ENCODE data around the gene MMP23B. TPM values are rescaled to one million over a fixed set of nuclear protein-coding genes. Genes with fewer than 3 reads are reported as not detected.
A peak's percentile ranks its signal among the peaks of the same experiment; 100 is the strongest.

Gene MMP23B
- total RNA-seq, 1 donor from 2014 or later, result 56.0 TPM

- DNase-seq (ENCODE audit: low spot score), result no peak
Measured at GRCh38 chr1:1602968-1603506, 28.9 kb upstream of the MMP23B start.

GRCh38 chr1:1603671-1604373 is 28.2 kb upstream of the MMP23B start:
- no peak for DNase-seq (ENCODE audit: low spot score)

GRCh38 chr1:1604374-1605033 is 27.5 kb upstream of the MMP23B start:
- no peak for DNase-seq (ENCODE audit: low spot score)

- DNase-seq (ENCODE audit: low spot score), result no peak
Measured at GRCh38 chr1:1605034-1605591, 26.9 kb upstream of the MMP23B start.

GRCh38 chr1:1605724-1606123 is 26.2 kb upstream of the MMP23B start:
- DNase-seq (ENCODE audit: low spot score), result no peak

GRCh38 chr1:1606232-1606631 is 25.7 kb upstream of the MMP23B start:
- no peak for DNase-seq (ENCODE audit: low spot score)

- no peak for DNase-seq (ENCODE audit: low spot score)
Measured at GRCh38 chr1:1609822-1610485, 22.0 kb upstream of the MMP23B start.

- DNase-seq (ENCODE audit: low spot score), result no peak
Measured at GRCh38 chr1:1610796-1611195, 21.2 kb upstream of the MMP23B start.

GRCh38 chr1:1612104-1612400 is 19.9 kb upstream of the MMP23B start:
- no peak for DNase-seq (ENCODE audit: low spot score)

GRCh38 chr1:1613509-1614082 is 18.4 kb upstream of the MMP23B start:
- DNase-seq (ENCODE audit: low spot score), result no peak

- peak; percentile 42 for DNase-seq (ENCODE audit: low spot score)
Measured at GRCh38 chr1:1614204-1614953, 17.6 kb upstream of the MMP23B start.

- no peak for DNase-seq (ENCODE audit: low spot score)
Measured at GRCh38 chr1:1614954-1615255, 17.1 kb upstream of the MMP23B start.

- DNase-seq (ENCODE audit: low spot score), result peak; percentile 96
Measured at GRCh38 chr1:1615256-1616044, 16.5 kb upstream of the MMP23B start, which contains the start of gene MIB2. TSS of gene MIB2 (plus strand) at chr1:1615500. CDS start at chr1:1623453, 7,953 bp downstream.

- no peak for DNase-seq (ENCODE audit: low spot score)
Measured at GRCh38 chr1:1616045-1616790, 15.8 kb upstream of the MMP23B start.

- DNase-seq (ENCODE audit: low spot score), result no peak
Measured at GRCh38 chr1:1616838-1617237, 15.1 kb upstream of the MMP23B start.

GRCh38 chr1:1617516-1617915 is 14.5 kb upstream of the MMP23B start:
- DNase-seq (ENCODE audit: low spot score), result no peak

- DNase-seq (ENCODE audit: low spot score), result no peak
Measured at GRCh38 chr1:1617925-1618324, 14.0 kb upstream of the MMP23B start.

- no peak for DNase-seq (ENCODE audit: low spot score)
Measured at GRCh38 chr1:1618396-1619068, 13.4 kb upstream of the MMP23B start.

- no peak for DNase-seq (ENCODE audit: low spot score)
Measured at GRCh38 chr1:1619917-1620361, 12.0 kb upstream of the MMP23B start.
